ENCODE data around the gene SLC20A1.
"Not testable (repeated sequence)": the region's sequence is repeated elsewhere in the genome, so short reads cannot be mapped to it uniquely, and the experiment has no call there.

SLC20A1 gene

DNA sequence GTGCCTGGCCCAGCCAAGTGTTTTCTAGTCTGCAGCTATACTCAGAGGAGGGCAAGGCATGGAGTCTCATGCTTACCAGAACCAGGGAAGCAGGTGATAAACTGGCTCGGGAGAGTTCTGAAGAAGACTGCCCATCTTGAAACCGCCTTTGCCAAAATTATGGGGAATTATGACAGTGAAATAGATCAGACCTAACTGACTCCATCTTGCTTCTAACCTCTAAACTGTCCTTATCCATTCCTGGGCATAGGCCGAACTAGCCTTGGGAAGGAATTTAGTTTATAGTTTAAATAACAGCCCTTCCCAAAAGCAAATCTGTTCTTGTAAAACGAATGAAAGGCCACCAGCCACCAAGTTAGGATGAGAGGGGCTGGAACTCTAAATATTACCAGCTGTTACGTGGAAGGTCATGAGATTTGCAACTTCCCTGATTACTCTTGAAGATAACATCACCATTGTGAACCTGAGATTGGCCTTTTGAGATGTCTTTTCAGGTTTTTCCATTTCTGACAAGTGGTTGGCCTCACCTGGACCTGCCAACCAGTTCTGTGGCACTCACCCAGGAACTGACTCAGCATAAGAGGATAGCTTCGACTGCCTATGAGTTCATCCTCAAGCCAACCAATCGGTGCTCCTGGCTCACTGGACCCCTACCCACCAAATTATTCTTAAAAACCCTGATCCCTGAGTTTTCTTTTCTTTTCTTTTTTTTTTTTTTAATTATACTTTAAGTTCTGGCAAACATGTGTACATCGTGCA, 37.9 kb upstream of the SLC20A1 start:
- H3K36me3 ChIP-seq (ENCODE audit: low read length): no peaks in the 10 kb centered on the region
- H3K4me2 ChIP-seq (ENCODE audit: low read depth, low read length, poor library complexity, severe bottlenecking): no peak overlapping the region
- no peaks in the 10 kb centered on the region for H4K20me1 ChIP-seq (ENCODE audit: low read depth, low read length)
- H2AFZ ChIP-seq (ENCODE audit: low read depth, low read length, severe bottlenecking): no peak overlapping the region
- TF ChIP-seq, protein P1, sequence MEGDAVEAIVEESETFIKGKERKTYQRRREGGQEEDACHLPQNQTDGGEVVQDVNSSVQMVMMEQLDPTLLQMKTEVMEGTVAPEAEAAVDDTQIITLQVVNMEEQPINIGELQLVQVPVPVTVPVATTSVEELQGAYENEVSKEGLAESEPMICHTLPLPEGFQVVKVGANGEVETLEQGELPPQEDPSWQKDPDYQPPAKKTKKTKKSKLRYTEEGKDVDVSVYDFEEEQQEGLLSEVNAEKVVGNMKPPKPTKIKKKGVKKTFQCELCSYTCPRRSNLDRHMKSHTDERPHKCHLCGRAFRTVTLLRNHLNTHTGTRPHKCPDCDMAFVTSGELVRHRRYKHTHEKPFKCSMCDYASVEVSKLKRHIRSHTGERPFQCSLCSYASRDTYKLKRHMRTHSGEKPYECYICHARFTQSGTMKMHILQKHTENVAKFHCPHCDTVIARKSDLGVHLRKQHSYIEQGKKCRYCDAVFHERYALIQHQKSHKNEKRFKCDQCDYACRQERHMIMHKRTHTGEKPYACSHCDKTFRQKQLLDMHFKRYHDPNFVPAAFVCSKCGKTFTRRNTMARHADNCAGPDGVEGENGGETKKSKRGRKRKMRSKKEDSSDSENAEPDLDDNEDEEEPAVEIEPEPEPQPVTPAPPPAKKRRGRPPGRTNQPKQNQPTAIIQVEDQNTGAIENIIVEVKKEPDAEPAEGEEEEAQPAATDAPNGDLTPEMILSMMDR (IDR thresholded peaks at IDR 0.05; ENCODE audit: insufficient read depth, low read length, poor library complexity, severe bottlenecking): no peak
- no peak overlapping the region for H3K9ac ChIP-seq (ENCODE audit: low read length)
- no peak overlapping the region for H3K27ac ChIP-seq (ENCODE audit: low read depth, low read length)
- no peaks in the 10 kb centered on the region for H3F3A ChIP-seq (ENCODE audit: insufficient read depth)
- no peak overlapping the region for H3K4me3 ChIP-seq (ENCODE audit: insufficient read depth, low read length, poor library complexity, severe bottlenecking)
- H3K9me3 ChIP-seq (ENCODE audit: insufficient read depth, low read length): no peaks in the 10 kb centered on the region
- H3K9me2 ChIP-seq (replicated peaks; ENCODE audit: insufficient read depth, low read length): no peaks in the 10 kb centered on the region
- no peaks in the 10 kb centered on the region for H3K27me3 ChIP-seq (ENCODE audit: low read length)
- no peaks in the 10 kb centered on the region for H3K79me2 ChIP-seq (ENCODE audit: insufficient read depth, low read length)

DNA sequence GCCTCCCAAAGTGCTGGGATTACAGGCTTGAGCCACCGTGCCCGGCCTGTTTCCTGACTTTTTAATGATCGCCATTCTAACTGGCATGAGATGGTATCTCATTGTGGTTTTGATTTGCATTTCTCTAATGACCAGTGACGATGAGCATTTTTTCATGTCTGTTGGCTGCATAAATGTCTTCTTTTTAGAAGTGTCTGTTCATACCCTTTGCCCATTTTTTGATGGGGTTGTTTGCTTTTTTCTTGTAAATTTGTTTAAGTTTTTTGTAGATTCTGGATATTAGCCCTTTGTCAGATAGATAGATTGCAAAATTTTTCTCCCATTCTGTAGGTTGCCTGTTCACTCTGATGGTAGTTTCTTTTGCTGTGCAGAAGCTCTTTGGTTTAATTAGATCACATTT, 36.4 kb upstream of the SLC20A1 start:
- not testable (repeated sequence) for H3K27me3 ChIP-seq (ENCODE audit: low read length); H3K4me2 ChIP-seq (ENCODE audit: low read depth, low read length, poor library complexity, severe bottlenecking); H3K9ac ChIP-seq (ENCODE audit: low read length); H3K27ac ChIP-seq (ENCODE audit: low read depth, low read length); H2AFZ ChIP-seq (ENCODE audit: low read depth, low read length, severe bottlenecking); H3K4me3 ChIP-seq (ENCODE audit: insufficient read depth, low read length, poor library complexity, severe bottlenecking); H3F3A ChIP-seq (ENCODE audit: insufficient read depth); H3K79me2 ChIP-seq (ENCODE audit: insufficient read depth, low read length); H3K9me2 ChIP-seq (replicated peaks; ENCODE audit: insufficient read depth, low read length); H3K36me3 ChIP-seq (ENCODE audit: low read length); H4K20me1 ChIP-seq (ENCODE audit: low read depth, low read length); H3K9me3 ChIP-seq (ENCODE audit: insufficient read depth, low read length)

DNA sequence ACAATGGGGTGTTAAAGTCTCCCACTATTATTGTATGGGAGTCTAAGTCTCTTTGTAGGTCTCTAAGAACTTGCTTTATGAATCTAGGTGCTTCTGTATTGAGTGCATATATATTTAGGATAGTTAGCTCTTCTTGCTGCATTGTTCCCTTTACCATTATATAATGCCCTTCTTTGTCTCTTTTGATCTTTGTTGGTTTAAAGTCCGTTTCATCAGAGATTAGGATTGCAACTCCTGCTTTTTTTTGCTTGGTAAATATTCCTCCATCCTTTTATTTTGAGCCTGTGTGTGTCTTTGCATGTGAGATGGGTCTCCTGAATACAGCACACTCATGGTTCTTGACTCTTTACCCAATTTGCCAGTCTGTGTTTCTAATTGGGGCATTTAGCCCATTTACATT, 33.5 kb upstream of the SLC20A1 start:
- H3K27ac ChIP-seq (ENCODE audit: low read depth, low read length); H3K79me2 ChIP-seq (ENCODE audit: insufficient read depth, low read length); H3K4me3 ChIP-seq (ENCODE audit: insufficient read depth, low read length, poor library complexity, severe bottlenecking): not testable (repeated sequence)

DNA sequence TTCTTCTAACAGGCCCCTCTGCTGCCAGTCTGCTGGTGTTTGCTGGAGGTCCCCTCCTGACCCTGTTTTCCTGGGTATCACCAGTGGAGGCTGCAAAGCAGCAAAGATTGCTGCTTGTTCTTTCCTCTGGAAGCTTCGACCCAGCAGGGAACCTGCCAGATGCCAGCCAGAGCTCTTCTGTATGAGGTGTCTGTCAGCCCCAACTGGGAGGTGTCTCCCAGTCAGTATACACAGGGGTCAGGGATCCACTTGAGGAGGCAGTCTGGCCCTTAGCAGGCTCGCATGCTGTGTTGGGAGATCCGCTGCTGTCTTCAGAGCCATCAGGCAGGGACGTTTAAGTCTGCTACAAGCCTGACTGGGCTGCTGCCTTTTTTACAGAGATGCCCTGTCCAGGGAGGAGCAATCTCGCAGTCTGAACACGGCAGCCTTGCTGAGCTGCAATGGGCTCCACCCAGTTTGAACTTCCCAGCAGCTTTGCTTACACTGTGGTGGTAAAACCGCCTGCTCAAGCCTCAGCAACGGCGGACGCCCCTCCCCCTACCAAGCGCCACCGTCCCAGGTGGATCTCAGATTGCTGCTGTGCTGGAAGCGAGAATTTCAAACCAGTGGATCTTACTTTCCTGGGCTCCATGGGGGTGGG, 31.4 kb upstream of the SLC20A1 start:
- Histone ChIP-seq H3K4me2 (ENCODE audit: low read depth, low read length, poor library complexity, severe bottlenecking) (no peak overlapping the region), H4K20me1 (ENCODE audit: low read depth, low read length) (no peaks in the 10 kb centered on the region), H3K79me2 (ENCODE audit: insufficient read depth, low read length) (no peaks in the 10 kb centered on the region), H3K4me3 (ENCODE audit: insufficient read depth, low read length, poor library complexity, severe bottlenecking) (no peak overlapping the region), H3K9me2 (replicated peaks; ENCODE audit: insufficient read depth, low read length) (no peaks in the 10 kb centered on the region), H3K36me3 (ENCODE audit: low read length) (no peaks in the 10 kb centered on the region), H3K9ac (ENCODE audit: low read length) (no peak overlapping the region), H3K27ac (ENCODE audit: low read depth, low read length) (no peak overlapping the region), H3F3A (ENCODE audit: insufficient read depth) (no peaks in the 10 kb centered on the region), H2AFZ (ENCODE audit: low read depth, low read length, severe bottlenecking) (no peak overlapping the region), H3K9me3 (ENCODE audit: insufficient read depth, low read length) (no peaks in the 10 kb centered on the region), H3K27me3 (ENCODE audit: low read length) (no peaks in the 10 kb centered on the region)
- TF ChIP-seq, protein P1 (IDR thresholded peaks at IDR 0.05; ENCODE audit: insufficient read depth, low read length, poor library complexity, severe bottlenecking): no peak
- TF ChIP-seq EZH2phosphoT487 (conservative IDR thresholded peaks at IDR 0.05; ENCODE audit: low read length): no peak

More for the DNA sequence above, 33.5 kb upstream of the SLC20A1 start:
- not testable (repeated sequence) for H3F3A ChIP-seq (ENCODE audit: insufficient read depth); H3K9me2 ChIP-seq (replicated peaks; ENCODE audit: insufficient read depth, low read length); H3K4me2 ChIP-seq (ENCODE audit: low read depth, low read length, poor library complexity, severe bottlenecking); H2AFZ ChIP-seq (ENCODE audit: low read depth, low read length, severe bottlenecking); H4K20me1 ChIP-seq (ENCODE audit: low read depth, low read length); H3K36me3 ChIP-seq (ENCODE audit: low read length); H3K27me3 ChIP-seq (ENCODE audit: low read length); H3K9me3 ChIP-seq (ENCODE audit: insufficient read depth, low read length); H3K9ac ChIP-seq (ENCODE audit: low read length)

Measured in SU-DHL-6 (cell line).